Measurements from ENCODE around the gene ZNF70. TPM values are rescaled to one million over a fixed set of nuclear protein-coding genes. Genes with fewer than 3 reads are reported as not detected.

The ZNF70 gene
- total and polyA plus RNA-seq, 2 donors (not counting 1 experiment from before 2014, with no cell fraction given): 2.1 to 8.3 TPM

DNA sequence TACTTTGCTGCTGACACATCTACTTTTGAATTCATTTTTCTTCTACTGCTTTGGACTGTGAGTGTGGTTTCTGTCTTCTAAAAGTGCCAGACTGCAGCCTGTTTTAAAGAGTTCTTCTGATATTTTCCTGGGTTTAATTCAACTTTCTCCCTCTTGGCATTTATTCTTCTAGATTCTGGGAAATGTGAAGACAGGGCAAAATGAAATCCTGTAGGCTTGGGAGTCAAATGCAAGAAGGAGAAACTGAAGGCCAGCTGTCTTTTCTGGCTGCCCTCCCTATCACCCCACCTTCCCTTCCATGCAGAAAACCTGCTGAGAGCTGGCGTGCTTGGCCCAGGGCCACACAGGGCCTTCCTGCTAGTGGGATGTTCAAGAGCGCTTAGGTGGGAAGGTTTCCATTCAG lies 7.6 kb downstream of the ZNF70 start:
- Histone ChIP-seq H3K4me1 (ENCODE audit: control insufficient read depth in 2 of 2, insufficient read depth in 2 of 2, low read length in 2 of 2) (no peaks in the 10 kb centered on the region), H3K79me2 (ENCODE audit: control insufficient read depth, insufficient read depth, low read length) (peaks cover 9% of the 10 kb centered on the region), H3K9me3 (ENCODE audit: control extremely low read depth in 1 of 3, control insufficient read depth in 2 of 3, insufficient read depth in 1 of 3, low read length in 2 of 3) (peaks cover 0 to 13% (median 0%) of the 10 kb centered on the region in 3 donors), H3K27me3 (replicated peaks in 1 of 4; ENCODE audit: control extremely low read depth in 1 of 4, control insufficient read depth in 3 of 4, insufficient read depth in 4 of 4, low read length in 3 of 4) (no peaks in the 10 kb centered on the region), H2AFZ (ENCODE audit: insufficient read depth, low read depth, low read length, poor library complexity, severe bottlenecking) (no peak overlapping the region), H3K4me3 (ENCODE audit: control extremely low read depth in 1 of 5, extremely low read depth in 1 of 5, insufficient read depth in 1 of 5, low read depth in 2 of 5, low read length in 4 of 5) (no peak overlapping the region), H3K36me3 (replicated peaks in 1 of 2; ENCODE audit: control extremely low read depth in 1 of 2, control insufficient read depth in 1 of 2, extremely low read depth in 1 of 2, insufficient read depth in 2 of 2, low read length in 1 of 2) (peaks cover 5 to 30% of the 10 kb centered on the region in 2 experiments), H4K20me1 (ENCODE audit: control insufficient read depth, insufficient read depth, low read length, poor library complexity, severe bottlenecking) (no peaks in the 10 kb centered on the region), H3K4me2 (replicated peaks; ENCODE audit: low read depth, low read length, poor library complexity, severe bottlenecking) (no peak overlapping the region), H3K9ac (ENCODE audit: low read length) (no peak overlapping the region), H3K27ac (ENCODE audit: low read length in 2 of 2) (no peak overlapping the region)
- no peak for TF ChIP-seq EZH2 (IDR thresholded peaks at IDR 0.05; ENCODE audit: borderline replicate concordance, insufficient read depth, low read depth, low read length, poor library complexity, severe bottlenecking)
- TF ChIP-seq, protein P1, sequence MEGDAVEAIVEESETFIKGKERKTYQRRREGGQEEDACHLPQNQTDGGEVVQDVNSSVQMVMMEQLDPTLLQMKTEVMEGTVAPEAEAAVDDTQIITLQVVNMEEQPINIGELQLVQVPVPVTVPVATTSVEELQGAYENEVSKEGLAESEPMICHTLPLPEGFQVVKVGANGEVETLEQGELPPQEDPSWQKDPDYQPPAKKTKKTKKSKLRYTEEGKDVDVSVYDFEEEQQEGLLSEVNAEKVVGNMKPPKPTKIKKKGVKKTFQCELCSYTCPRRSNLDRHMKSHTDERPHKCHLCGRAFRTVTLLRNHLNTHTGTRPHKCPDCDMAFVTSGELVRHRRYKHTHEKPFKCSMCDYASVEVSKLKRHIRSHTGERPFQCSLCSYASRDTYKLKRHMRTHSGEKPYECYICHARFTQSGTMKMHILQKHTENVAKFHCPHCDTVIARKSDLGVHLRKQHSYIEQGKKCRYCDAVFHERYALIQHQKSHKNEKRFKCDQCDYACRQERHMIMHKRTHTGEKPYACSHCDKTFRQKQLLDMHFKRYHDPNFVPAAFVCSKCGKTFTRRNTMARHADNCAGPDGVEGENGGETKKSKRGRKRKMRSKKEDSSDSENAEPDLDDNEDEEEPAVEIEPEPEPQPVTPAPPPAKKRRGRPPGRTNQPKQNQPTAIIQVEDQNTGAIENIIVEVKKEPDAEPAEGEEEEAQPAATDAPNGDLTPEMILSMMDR (IDR thresholded peaks at IDR 0.05): no peak
- Mint-ChIP-seq H3K27me3 (no peaks in the 10 kb centered on the region), H3K4me1 (peaks cover 2% of the 10 kb centered on the region), H3K9me3 (ENCODE audit: insufficient read depth) (no peaks in the 10 kb centered on the region), H3K4me3 (no peak overlapping the region), H3K27ac (no peak overlapping the region)
- WGBS (ENCODE audit: insufficient coverage): no CpG with 5 or more reads among the region's 2 CpGs
- ATAC-seq (ENCODE audit: low read depth) (no peak), DNase-seq (no peak)
- POLR2A ChIA-PET: no interaction called here
- CTCF ChIA-PET: interaction anchor here (1.2 to 1.3 kb wide), 4 partner anchors 9 to 107 kb away, joined by 3 read pairs; no protein-coding TSS in a partner anchor
- intact Hi-C loops (cut with micrococcal nuclease): no loop called here

DNA sequence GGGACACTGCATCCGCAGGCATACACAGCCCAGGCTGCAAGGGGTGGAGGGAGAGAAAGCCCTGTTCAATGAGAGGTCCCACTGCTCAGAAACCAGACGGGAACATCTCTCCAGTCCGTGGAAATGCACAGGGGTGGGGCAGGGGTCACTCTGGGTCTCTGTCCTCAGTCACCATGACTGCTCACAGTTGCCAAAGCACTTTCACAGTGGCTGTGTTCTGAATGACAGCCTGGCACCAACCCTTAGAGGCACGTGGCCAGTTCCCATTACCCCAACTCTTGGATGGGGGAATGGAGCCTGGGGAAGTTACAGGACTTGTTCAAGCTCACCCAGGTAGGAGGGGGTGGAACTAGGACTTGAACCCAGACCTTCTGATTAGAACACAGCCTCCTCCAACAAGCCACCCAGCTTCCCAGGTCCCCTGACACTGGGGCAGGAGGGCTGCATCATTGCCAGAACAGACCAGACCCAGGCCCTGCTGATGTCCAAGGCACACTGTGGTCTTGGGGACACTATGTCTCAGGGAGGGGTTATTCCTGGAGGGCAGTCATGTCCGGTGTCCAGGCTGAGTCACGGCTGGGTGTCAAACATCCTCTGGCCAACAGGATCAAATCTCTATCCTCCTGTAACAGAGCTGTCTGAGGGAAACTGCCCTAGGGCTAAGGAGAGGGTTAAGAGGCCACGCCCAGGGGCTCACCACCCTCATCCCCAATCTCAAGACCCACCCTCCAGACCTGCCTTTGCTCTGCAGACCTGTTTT lies 8.2 kb downstream of the ZNF70 start:
- H3K4me1 Mint-ChIP-seq: peaks cover 2% of the 10 kb centered on the region
- intact Hi-C loops (cut with micrococcal nuclease): no loop called here
- Histone ChIP-seq H3K4me3 (ENCODE audit: control extremely low read depth in 1 of 5, extremely low read depth in 1 of 5, insufficient read depth in 1 of 5, low read depth in 2 of 5, low read length in 4 of 5) (no peak overlapping the region), H3K4me1 (ENCODE audit: control insufficient read depth in 2 of 2, insufficient read depth in 2 of 2, low read length in 2 of 2) (no peaks in the 10 kb centered on the region), H3K9me3 (ENCODE audit: control extremely low read depth in 1 of 3, control insufficient read depth in 2 of 3, insufficient read depth in 1 of 3, low read length in 2 of 3) (peaks cover 0 to 13% (median 0%) of the 10 kb centered on the region in 3 donors), H3K4me2 (replicated peaks; ENCODE audit: low read depth, low read length, poor library complexity, severe bottlenecking) (no peak overlapping the region), H3K9ac (ENCODE audit: low read length) (no peak overlapping the region), H3K27ac (ENCODE audit: low read length in 2 of 2) (no peak overlapping the region), H2AFZ (ENCODE audit: insufficient read depth, low read depth, low read length, poor library complexity, severe bottlenecking) (no peak overlapping the region), H4K20me1 (ENCODE audit: control insufficient read depth, insufficient read depth, low read length, poor library complexity, severe bottlenecking) (no peaks in the 10 kb centered on the region), H3K36me3 (replicated peaks in 1 of 2; ENCODE audit: control extremely low read depth in 1 of 2, control insufficient read depth in 1 of 2, extremely low read depth in 1 of 2, insufficient read depth in 2 of 2, low read length in 1 of 2) (peaks cover 5 to 30% of the 10 kb centered on the region in 2 experiments), H3K79me2 (ENCODE audit: control insufficient read depth, insufficient read depth, low read length) (peaks cover 3% of the 10 kb centered on the region), H3K27me3 (replicated peaks in 1 of 4; ENCODE audit: control extremely low read depth in 1 of 4, control insufficient read depth in 3 of 4, insufficient read depth in 4 of 4, low read length in 3 of 4) (no peaks in the 10 kb centered on the region)
- H3K9me3 Mint-ChIP-seq (ENCODE audit: insufficient read depth): no peaks in the 10 kb centered on the region
- H3K27me3 Mint-ChIP-seq: no peaks in the 10 kb centered on the region
- ChIA-PET CTCF (interaction anchor here (1.3 kb wide), 1 partner anchor 104 kb away, joined by 3 read pairs; no protein-coding TSS in a partner anchor), POLR2A (no interaction called here)
- no peak overlapping the region for H3K27ac Mint-ChIP-seq
- DNase-seq (no peak), ATAC-seq (ENCODE audit: low read depth) (no peak)
- TF ChIP-seq EZH2 (IDR thresholded peaks at IDR 0.05; ENCODE audit: borderline replicate concordance, insufficient read depth, low read depth, low read length, poor library complexity, severe bottlenecking): no peak
- TF ChIP-seq, protein P1 (IDR thresholded peaks at IDR 0.05): no peak
- no peak overlapping the region for H3K4me3 Mint-ChIP-seq
- 89% methylated on average over 2 of the region's 7 CpGs for WGBS (ENCODE audit: insufficient coverage)

Data from B cell (primary cell).